HG03135 (cell line): ENCODE data around the gene MICAL2.

Source experiments
- ATAC-seq: cut with Tn5 transposase; IDR thresholded peaks from one replicate; pipeline ENCODE4 v1.9.1; 2021; ENCODE audit warnings: mild to moderate bottlenecking, moderate library complexity; ENCODE audit not compliant: unreplicated experiment

Gene MICAL2

DNA sequence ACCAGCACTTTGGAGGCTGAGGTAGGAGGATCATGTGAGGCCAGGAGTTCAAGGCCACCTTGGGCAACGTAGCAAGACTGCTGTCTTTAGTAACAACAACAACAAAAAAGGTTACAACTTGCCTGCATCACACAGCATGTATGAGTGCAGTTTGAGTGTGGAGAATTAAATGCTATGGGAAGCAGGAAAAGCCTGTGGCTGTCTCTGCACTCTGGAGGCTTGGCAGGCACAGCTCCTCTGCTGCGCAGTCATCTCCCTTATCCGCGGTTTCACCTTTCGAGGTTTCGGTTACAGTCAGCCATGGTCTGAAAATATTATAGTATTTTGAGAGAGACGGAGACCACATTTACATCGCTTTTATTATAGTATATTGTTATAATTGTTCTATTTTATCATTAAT is 2.9 kb downstream of the MICAL2 start:
- no peak for ATAC-seq

DNA sequence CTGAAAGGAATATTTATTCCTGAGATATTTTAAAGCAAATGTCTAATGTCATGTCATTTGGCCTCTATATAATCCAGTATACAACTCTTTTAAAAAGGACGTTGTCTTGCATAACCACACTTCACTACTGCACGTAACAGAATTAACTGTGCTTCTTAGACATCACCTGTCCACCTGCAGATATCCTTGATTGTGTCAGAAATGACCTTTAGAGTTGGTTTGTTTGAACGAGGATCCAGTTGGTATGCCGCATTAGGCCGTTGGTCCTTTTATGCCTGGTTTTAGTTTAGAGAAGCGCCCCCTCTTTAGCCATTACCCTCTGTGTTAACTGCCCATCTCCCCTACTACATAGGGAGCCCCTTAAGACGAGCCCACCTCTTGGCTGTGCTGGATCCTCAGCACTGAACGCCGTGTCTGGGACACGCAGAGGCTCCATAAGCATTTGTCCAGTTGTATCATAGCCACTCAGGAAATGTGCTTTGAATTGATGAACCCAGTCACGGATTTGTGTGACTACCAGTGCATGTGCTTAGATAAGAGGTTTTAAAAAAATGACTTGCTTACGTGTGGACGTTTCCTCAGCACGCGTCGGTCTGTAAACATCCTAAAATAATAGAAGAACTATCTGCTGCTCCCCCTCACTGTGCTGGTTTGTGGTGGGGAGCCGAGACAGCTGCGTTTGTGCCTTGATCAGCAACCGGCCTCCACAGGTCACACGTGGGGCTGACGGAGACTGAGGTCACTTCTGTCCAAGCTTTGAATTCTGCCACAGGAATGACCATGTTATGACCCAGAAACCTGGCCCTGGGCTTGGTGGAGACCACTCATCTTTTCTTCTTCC is 4.0 kb downstream of the MICAL2 start:
- ATAC-seq, result no peak

DNA sequence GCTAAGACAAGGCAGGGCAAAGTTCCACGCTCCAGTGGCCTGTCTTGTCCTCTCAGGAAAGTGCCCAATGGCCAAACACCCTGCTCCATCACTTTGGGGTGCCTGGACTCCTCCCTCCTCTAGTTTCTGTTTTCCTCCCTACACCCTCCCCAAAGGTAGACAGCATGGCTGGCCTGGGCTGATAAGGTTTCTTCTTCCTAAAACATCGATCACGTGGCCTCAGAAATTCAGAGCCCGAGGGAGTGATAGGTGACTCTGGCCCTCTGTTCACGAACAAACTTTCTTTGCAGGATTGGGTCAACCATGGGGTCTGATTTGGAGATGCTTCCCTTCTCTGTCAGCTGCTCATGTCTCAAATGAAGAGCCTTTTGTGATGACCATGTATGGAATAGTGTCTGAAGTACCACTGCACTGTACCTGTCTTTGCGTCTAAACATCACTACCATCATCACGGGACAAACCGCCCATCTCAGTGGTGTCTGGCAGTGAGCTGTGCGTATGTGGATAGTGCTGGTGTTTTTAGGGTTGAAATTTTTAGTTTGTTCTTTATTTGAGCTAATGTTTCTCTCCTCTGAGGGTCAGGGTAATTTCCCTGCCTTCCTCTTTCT is 6.1 kb downstream of the MICAL2 start:
- no peak for ATAC-seq

DNA sequence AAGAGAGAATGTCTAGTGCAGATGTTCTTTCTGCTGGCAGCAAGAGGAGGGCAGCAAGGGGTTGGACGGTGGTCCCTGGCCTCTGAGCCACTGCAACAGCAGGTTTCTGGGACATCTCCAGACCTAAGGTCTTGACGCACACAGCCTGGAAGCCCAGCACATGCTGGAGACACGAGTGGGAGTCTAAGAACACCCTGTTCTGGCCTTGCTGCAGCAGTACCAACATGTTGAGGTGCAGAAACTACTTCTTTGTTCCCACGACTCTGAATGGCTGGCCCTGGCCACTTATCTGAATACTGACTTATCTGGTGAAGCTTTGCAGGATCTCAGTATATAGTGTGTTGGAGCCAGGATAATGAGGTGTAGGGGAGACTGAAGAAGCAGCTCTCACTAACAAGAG is 6.8 kb downstream of the MICAL2 start:
- ATAC-seq, result no peak

DNA sequence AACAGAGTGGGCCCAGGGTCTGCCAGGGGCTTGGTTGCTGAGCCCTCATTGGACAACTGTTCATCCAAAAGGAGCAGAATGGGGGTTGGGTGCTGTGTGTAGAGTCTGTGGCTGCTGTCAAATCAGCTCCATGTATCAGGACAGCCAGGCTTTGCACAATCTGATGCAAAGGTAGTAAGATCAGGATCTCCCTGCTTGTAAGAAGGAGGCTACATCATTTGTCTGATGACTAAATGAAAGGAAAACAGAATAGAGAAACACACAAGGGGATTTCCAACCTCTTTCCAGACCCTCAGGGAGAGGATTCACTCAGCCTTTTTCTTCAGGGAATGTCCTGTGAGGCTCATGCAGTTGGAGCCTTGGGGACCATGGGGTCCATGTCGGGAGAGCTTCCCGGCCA is 7.2 kb downstream of the MICAL2 start:
- no peak for ATAC-seq

DNA sequence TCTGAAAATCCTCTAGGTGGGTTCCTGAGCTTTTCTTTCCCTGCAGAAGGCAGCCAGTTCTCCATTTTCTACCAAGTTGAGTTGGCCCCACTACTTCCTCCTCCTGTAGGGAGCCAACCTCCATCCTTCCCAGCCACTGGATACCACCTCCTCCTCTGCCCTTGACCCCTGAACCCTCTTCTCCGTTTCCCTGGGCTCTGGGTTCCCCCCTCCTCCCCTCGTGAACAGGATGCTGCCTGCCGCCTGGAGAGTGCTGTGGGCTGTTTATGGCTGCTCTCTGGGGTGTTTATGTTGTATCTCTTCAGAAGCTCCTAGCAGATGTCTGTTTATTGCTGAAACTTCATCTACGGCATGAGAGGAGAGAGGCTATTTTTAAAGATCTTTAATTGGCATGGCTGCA is 8.6 kb downstream of the MICAL2 start:
- ATAC-seq, result no peak

DNA sequence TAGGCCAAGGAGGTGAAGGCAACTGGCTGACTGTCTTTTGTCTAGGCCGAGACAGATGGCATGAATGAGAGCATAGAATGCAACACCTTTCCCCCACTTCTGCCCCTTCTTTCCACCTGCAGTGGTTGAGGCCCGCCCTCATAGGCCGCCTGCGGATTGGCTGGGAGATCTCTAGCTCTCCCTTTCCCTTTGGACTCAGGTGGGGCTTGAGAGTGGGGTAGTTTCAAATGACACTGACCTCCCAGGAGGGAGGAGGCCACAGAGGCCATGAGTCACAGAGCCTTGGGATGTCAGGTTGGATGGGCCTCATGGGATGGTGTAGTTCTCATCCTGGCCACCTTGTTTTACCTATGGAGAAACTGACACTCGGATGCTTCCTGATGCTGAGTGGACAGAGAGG is 9.1 kb downstream of the MICAL2 start:
- ATAC-seq, result no peak

DNA sequence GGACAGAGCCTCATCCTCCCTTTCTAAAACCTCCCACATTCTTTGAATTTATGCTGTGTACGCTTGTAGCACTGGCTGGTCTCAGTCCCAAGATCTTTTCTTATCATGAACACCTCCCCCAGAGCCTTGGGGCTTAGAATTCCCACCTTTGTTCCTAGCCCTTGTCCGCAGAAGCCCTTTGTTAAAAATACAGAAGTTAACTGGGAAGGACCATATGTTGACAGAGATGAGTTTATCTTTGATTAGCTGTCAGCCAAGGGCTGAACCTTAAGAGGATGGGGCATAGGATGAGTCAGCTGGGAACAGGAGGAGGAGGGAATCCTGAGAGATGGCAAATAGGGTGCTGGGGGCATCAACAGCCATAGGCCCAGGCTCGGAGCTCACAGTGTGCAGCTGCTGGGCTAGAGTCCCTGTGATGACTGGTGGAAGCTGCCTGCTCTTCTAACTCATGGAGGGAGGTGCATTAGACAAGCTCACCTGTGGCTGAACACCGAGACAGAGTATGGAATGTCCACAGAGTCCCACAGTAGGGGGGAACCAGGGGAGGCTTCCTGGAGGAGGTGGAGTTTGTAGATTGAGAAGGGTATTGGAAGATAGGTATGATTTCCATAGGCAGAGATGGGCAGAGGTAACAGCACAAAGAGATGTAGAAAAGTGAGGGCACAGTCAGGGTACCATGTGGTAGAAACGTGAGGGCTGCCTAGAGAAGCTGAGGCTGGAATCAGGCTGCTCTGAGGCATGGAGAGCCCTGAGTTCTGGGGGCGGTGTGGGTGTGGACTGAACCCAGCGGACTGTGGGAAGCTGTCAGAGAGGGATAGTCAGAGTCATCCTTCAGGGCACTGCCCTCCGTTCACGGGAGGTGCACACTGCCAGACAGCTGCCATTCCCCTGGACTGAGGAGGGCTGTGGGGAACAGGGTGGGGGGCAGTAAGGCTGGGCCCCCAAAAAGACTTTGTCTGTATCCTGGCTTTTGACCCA is 9.9 kb downstream of the MICAL2 start:
- ATAC-seq, result no peak

DNA sequence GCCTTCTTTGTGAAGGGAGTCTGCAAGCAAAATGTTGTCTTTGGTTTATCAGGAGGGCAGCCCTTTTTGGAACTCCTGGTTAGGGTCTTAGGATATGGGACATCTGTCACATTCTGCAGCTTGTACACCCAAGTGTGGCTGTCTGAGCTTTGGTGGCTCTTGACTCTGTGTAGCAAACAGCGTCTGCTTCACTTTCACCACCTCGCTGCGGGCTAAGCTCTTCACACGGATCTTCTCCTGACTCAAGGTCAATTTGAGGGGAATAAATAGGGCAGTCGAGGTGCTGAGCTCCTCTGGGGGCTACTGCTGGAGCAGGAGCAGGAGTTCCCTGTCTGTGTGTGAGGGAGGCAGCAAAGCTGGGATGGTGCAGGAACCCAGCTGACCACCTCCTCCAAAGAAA is 10.6 kb downstream of the MICAL2 start:
- no peak for ATAC-seq

DNA sequence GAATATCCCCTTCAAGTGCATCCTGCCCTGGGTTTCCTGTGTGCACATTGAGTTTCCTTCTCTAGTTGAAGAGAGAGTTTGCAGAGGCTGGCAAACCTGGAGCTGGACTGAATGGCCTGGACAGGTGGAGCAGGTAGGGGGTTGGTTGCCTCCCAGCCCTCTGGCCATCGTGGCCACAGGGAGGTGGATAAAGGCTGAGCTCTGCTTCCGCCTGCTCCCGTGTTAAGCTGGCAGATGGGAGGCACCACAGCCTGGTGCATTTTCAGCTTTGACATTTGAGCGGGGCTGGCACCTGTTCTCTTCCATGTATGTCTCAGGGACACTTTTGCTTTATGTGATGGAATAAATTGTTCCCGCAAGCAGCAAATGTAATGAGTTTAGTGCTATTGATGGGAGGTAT is 11.1 kb downstream of the MICAL2 start:
- ATAC-seq, result no peak

DNA sequence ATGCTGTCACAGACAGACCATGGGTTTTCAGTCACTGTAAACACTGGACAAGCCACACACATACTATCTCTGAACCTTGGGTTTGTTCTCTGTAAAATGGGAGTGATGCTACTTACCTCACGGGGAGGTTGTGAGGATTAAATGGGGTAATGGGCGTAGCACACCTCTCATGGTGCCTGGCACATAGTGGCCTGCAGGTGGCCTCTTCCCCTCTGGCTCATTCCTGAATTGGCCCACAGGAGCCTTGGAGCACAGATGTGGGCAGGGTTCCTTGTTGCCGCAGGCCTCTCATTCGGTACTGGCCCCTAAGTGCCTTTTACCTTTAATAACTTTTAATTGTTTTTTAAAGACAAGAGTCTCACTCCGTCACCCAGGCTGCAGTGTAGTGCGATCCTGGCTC is 11.7 kb downstream of the MICAL2 start:
- ATAC-seq, result no peak

DNA sequence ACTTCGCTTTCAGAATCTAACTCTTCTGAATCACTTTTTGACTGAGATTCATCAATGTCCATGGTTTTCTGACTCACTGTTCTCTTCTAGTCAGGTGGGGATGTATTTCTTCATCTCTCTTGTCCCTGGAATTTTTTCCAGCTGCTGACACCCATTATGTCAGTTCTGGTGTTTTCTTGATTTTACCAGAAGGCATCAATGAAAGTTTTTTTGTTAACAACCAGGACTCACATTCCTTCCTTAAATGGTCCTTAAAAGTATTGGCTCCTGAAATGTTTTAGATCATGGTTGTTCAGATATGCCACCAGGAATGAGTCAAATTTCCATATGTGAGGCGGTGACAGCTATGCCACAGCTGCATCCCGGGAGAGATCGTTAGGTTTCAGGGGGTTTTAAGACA is 12.9 kb downstream of the MICAL2 start:
- no peak for ATAC-seq

DNA sequence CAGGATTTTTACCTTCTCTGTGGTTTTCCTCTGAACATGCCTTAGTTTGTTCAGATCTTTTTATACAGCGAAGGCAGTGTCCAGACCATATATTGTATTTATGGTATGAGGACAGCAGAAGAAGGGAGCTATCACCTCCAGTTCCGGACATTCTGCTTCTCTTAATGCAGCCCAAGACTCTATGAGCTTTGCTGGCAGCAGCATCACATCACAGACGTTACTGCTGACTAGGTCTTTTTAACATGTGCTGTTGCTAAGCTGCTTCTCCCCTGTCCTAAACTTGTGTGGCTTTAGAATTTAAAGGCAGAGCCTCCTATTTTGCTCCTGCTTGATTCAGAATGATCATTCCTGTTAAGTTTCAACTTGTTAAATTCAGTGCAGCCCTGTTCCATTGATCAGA is 13.4 kb downstream of the MICAL2 start:
- no peak for ATAC-seq

DNA sequence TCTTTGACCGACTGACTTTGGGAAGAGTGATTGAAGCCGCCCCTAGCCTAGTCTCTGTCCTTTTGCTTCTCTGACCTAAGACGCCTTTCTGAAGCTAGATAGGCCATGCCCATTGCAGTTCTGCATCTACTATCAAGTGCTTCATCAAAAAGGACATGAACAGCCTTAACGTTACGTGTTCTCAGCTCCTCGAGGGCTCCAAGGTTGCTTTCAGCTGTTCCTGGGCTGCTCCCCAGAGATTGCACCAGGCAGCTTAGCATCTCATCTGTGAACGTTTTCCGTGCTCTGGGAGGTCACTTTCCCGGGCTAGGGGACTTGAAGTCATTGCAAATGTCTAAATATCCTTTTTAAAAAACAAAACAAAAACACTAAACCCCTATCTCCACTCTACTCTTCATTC is 13.9 kb downstream of the MICAL2 start:
- ATAC-seq, result no peak

DNA sequence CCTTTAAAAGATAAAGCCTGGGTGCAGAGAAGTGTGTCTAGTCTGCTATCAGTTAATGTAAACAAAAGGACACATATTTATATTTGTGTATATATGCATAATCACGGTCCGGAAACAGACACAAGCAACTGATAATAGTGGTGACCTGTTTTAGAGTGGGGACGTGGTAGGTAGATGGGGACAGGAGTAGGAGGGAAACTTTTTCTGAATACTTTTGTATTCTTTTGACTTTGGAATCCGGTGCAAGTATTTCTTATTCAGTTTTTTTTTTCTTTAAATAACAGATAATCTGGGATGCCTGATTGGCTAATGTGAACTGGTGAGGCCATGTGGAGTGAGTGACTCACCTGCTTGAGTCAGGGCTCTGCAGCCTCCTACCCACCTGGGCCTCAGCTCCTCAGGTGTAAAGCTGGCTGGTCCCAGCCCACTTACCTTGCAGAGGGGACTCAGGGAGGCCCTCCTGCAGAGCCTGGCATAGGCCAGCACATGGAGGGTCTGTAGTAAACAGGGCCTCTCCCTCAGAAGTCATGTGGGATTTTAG is 15.3 kb downstream of the MICAL2 start:
- no peak for ATAC-seq

DNA sequence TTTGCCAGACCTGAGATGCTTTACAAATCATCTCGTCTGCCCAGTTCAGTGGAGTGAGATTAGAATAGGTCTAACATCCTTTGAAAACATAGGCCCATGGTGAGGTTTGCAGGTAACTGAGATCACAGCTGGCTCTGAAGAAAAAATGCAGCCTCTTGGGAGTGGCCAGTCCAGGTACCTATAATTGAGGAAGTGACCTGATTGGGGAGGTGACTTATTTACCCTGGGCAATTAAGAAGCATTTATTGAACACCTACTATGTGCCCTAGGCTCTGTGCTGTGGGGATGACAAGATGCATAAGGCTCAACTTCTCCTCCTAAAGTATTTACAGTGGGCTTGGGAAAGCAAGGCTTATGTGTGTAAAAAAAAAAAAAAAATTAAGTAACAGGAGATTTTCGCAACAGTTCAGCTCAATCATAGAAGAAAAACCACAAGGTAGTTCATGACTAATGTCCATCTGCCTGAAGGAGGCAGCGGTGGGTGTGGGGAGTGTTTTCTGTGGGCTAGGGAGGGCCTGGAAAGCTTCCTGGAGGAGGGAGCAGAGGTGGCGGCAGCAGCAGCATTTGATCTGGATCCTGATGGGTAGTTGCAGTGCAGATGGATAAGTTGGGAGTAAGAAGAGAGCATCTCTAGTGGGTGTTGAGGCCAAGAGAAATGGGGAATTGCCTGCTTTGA is 16.1 kb downstream of the MICAL2 start:
- ATAC-seq, result no peak

DNA sequence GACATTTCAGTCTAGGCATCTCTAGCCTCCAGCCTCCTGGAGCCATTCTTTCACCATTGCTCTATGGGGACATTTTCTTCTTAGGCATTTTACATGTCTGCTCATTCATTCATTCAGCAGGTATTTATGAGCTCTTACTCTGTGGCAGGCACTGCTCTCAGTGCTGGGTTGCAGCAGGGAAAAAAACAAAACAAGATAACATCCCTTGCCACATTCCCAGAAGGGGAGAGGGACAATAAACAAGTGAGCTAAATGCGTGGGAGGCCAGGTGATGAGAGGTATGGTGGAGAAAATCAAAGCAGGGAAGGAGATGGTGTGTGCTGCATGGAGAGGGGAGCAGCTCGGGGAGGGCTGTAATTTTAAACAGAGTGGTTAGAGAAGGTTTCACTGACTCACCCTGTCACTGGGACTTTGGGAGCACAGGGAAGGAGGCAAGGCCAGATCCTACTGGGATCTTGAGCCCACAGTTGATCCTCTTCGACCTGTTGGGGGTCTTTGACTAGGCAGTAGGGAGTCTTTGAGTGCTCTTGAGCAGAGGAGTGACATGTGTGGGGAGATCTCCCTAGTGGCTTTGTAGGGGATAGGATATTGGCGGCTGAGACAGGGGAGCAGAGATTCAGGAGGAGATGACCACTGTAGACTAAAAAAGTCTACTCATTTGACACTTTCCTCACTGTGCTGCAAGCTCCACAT is 17.0 kb downstream of the MICAL2 start:
- no peak for ATAC-seq

DNA sequence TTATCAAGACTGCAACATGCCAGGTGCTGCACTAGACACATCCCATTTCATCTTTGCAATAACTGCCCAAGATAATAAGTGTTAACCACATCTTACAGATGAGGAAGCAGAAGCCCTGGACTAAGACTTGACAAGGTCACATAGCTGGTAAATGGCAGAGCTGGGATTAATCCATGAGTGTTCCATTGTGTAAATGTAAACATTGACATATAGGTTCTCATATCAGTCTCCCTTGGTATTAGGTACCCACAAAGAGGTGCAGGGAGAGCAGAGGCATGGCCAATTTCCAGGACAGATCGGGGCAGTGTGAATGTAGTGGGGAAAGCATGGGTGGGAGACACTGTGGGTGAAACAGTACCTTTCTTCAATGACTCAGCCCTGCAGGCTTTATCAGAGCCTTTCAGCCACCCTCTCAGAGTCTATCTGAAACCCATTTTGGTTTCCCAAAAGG is 17.9 kb downstream of the MICAL2 start:
- no peak for ATAC-seq

DNA sequence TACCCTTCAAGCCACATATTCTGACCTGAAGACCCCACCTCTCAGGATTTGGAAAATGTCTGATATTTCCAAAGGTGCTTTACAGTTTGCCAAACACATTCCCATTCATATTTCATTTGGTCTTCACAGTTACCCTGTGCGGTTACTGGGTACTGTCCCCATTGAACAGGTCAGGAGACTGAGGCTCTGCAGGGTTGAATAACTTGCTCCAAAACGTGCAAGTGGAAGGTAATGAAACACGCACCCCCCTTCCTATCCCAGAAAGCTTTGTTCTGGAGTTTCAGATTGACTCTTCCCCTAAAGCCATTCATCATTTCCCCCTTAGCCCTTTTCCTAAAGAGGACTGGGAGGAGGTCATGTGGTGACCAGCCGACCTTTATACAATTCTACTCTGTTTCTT is 18.8 kb downstream of the MICAL2 start:
- ATAC-seq, result no peak
